Measurements from ENCODE around the gene TOP1. TPM values are rescaled to one million over a fixed set of nuclear protein-coding genes. Genes with fewer than 3 reads are reported as not detected.

TOP1 gene
- total RNA-seq, 3 donors from 2014 or later: 117 to 131 (median 121) TPM

DNA sequence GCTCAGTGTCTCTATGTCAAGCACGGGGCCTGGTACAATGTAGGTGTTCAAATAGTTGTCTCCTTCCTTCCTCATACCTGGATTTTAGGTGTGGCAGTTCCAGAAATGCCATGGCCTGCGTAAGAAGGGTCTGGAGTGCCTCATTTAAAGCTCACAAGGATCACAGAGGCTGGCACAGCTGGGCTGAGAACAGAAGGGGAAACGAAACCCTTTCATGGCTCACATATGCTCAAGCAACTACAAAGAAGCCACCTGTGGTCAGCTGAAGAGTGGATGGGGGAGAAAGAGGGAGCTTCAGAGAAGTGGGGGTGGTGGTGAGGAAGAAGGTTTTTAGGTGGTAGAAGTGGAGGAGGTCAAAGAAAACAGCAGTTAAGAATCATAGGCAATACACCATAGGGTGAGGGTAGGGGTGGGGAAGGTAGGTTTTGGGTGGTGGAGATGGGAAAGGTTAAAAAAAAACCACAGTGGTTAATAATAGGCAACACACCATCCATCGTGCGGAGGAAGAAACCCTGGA is 17.0 kb upstream of the TOP1 start:
- Mint-ChIP-seq H3K9me3 (no peaks in the 10 kb centered on the region), H3K36me3 (ENCODE audit: insufficient read depth) (no peaks in the 10 kb centered on the region), H3K4me3 (no peak overlapping the region), H3K27me3 (ENCODE audit: low read depth) (no peaks in the 10 kb centered on the region), H3K4me1 (ENCODE audit: low read depth) (peaks cover 26% of the 10 kb centered on the region)
- no peak for DNase-seq
- ATAC-seq: peak in 1 of 2 donors; percentile 34

DNA sequence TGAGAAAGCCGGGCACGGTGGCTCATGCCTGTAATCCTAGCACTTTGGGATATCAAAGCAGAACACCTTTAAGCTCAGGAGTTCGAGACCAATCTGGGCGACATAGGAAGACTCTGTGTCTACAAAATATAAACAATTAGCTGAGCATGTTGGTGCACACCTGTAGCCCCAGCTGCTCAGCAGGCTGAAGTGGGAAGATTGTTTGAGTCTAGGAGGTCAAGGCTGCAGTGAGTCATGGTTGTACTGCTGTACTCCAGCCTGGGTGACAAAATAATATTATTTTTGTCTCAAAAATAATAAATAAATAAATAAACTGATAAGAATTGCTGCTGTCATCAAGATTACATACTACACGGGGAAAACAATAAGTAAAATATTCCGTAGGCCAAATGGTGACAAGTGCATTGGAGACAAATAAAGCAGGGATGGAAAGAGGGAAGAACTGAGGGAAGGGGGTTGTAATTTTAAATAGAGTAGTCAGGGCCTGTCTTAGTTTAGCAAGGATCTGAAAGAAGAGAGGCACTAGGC is 14.0 kb upstream of the TOP1 start:
- Mint-ChIP-seq H3K4me3 (no peak overlapping the region), H3K36me3 (ENCODE audit: insufficient read depth) (no peaks in the 10 kb centered on the region), H3K27me3 (ENCODE audit: low read depth) (no peaks in the 10 kb centered on the region), H3K9me3 (no peaks in the 10 kb centered on the region), H3K4me1 (ENCODE audit: low read depth) (peaks cover 15% of the 10 kb centered on the region)
- ATAC-seq (no peak), DNase-seq (no peak)

- ATAC-seq: no peak
- Mint-ChIP-seq H3K4me3 (no peak overlapping the region), H3K36me3 (ENCODE audit: insufficient read depth) (no peaks in the 10 kb centered on the region), H3K4me1 (ENCODE audit: low read depth) (peaks cover 5% of the 10 kb centered on the region), H3K27me3 (ENCODE audit: low read depth) (peaks cover 3% of the 10 kb centered on the region), H3K9me3 (no peaks in the 10 kb centered on the region)
- no peak for DNase-seq
Observed at GRCh38 chr20:41017448-41018042, 11.1 kb upstream of the TOP1 start.

DNA sequence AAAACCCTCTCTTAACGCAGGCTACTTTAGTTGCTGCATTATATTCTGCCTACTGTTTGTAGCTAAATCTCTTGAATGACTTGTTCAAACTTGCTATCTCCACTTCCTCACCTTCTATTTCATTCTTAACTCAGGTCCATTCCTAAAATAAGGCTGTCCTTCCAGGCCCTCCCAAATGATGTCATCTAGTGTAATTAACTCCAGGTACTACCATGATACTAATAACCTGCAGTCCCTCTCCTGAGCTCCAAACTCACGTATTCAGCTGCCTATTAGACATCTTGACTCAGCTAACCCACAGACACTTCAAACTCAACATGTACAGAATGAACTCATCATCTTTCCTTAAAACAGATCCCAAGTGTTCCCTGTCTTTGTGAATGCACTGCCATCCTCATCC is 10.5 kb upstream of the TOP1 start:
- H3K9me3 Mint-ChIP-seq: no peaks in the 10 kb centered on the region
- no peak overlapping the region for H3K4me3 Mint-ChIP-seq
- H3K27me3 Mint-ChIP-seq (ENCODE audit: low read depth): peaks cover 3% of the 10 kb centered on the region
- DNase-seq (no peak), ATAC-seq (no peak)
- H3K36me3 Mint-ChIP-seq (ENCODE audit: insufficient read depth): no peaks in the 10 kb centered on the region
- no peaks in the 10 kb centered on the region for H3K4me1 Mint-ChIP-seq (ENCODE audit: low read depth)

DNA sequence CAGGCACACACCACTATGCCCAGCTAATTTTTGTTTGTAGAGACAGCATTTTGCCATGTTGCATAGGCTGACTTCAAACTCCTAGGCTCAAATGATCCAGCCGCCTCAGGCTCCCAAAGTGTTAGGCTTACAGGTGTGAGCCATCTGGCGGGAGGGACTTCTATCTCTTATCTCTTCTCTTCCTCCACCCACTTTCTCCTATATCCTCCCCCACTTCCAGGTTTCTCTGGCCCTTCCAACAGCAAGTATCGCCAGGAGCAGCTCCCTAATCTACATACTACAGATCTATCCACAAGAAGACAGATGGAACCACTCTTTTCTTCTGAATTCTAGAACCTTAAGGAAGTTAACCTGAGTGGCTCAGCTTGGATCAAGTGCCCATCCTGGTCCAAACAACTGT is 5.1 kb upstream of the TOP1 start:
- Mint-ChIP-seq H3K9me3 (no peaks in the 10 kb centered on the region), H3K4me3 (no peak overlapping the region)

GRCh38 chr20:41027366-41027765 is 1.3 kb upstream of the TOP1 start:
- no peak for ATAC-seq
- no peaks in the 10 kb centered on the region for H3K27me3 Mint-ChIP-seq (ENCODE audit: low read depth)

More for the DNA sequence above, 5.1 kb upstream of the TOP1 start:
- H3K4me1 Mint-ChIP-seq (ENCODE audit: low read depth): peaks cover 12% of the 10 kb centered on the region
- H3K36me3 Mint-ChIP-seq (ENCODE audit: insufficient read depth): no peaks in the 10 kb centered on the region
- H3K27me3 Mint-ChIP-seq (ENCODE audit: low read depth): peaks cover 3% of the 10 kb centered on the region
- ATAC-seq (no peak), DNase-seq (no peak)

DNA sequence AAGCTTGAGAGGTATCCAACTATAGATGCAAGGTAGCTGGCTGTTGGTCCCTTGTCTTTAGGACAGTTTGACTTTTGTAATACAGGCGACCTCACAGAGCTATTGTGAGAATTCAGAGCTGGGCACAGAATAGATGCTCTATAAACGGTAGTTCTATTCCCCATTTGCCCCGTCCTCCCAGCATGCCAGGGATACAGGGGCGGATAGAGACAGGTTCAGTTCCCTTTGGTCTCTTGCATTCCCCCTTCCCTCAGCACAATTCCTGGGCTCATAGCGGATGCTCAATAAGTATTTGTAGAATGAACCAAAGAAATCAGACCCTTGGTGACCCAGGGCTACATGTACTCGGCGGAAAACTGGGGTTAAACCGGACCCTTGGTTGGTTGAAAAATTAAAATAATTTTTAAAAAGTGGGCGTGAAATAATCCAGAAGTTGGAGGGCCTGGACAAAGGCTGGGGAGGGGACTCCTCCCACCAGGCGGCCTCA is 707 bp upstream of the TOP1 start:
- peaks cover 27% of the 10 kb centered on the region for H3K36me3 Mint-ChIP-seq (ENCODE audit: insufficient read depth)
- peak overlapping the region; percentile 89 for H3K4me3 Mint-ChIP-seq
- H3K4me1 Mint-ChIP-seq (ENCODE audit: low read depth): peaks cover 41% of the 10 kb centered on the region
- ATAC-seq (no peak), DNase-seq (no peak)
- H3K27me3 Mint-ChIP-seq (ENCODE audit: low read depth): no peaks in the 10 kb centered on the region
- H3K9me3 Mint-ChIP-seq: no peaks in the 10 kb centered on the region

More at GRCh38 chr20:41027366-41027765, 1.3 kb upstream of the TOP1 start:
- Mint-ChIP-seq H3K4me1 (ENCODE audit: low read depth) (peaks cover 36% of the 10 kb centered on the region), H3K36me3 (ENCODE audit: insufficient read depth) (peaks cover 22% of the 10 kb centered on the region), H3K9me3 (no peaks in the 10 kb centered on the region), H3K4me3 (peak overlapping the region; percentile 89)
- DNase-seq: no peak

- no peaks in the 10 kb centered on the region for H3K27me3 Mint-ChIP-seq (ENCODE audit: low read depth)
- H3K9me3 Mint-ChIP-seq: no peaks in the 10 kb centered on the region
- H3K4me1 Mint-ChIP-seq (ENCODE audit: low read depth): peaks cover 55% of the 10 kb centered on the region
- peaks cover 37% of the 10 kb centered on the region for H3K36me3 Mint-ChIP-seq (ENCODE audit: insufficient read depth)
- H3K4me3 Mint-ChIP-seq: peak overlapping the region; percentile 92
- ATAC-seq (peak; percentile 25 to 29), DNase-seq (no peak)
Observed at GRCh38 chr20:41029150-41029901, 704 bp downstream of the TOP1 start.

DNA sequence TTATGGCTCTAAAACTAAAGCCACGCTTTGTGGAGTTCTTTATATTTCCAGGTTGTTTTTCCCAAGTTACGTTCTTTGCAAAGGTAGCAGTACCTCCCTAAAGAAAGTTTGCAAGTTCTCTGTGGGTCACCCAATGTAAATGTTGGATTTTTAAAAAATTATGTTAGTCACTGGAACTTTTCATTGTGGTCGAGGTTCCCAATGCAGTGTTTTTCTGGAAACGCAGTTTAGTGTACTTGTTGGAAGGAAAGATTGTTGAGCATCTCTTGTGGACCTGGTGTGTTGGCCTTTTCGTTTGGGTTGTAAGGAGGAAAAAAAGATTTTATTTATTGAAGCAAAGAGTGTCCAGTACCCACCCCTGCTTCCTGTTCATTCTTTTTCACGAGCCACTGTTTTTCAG is 1.4 kb downstream of the TOP1 start:
- no peaks in the 10 kb centered on the region for H3K27me3 Mint-ChIP-seq (ENCODE audit: low read depth)

GRCh38 chr20:41030531-41031242 is 2.1 kb downstream of the TOP1 start:
- Mint-ChIP-seq H3K4me3 (peak overlapping the region; percentile 92), H3K27me3 (ENCODE audit: low read depth) (no peaks in the 10 kb centered on the region), H3K4me1 (ENCODE audit: low read depth) (peaks cover 69% of the 10 kb centered on the region), H3K9me3 (no peaks in the 10 kb centered on the region), H3K36me3 (ENCODE audit: insufficient read depth) (peaks cover 46% of the 10 kb centered on the region)
- ATAC-seq (no peak), DNase-seq (no peak)

More for the DNA sequence above, 1.4 kb downstream of the TOP1 start:
- DNase-seq: no peak
- Mint-ChIP-seq H3K9me3 (no peaks in the 10 kb centered on the region), H3K4me1 (ENCODE audit: low read depth) (peaks cover 63% of the 10 kb centered on the region), H3K4me3 (peak overlapping the region; percentile 92), H3K36me3 (ENCODE audit: insufficient read depth) (peaks cover 43% of the 10 kb centered on the region)
- no peak for ATAC-seq

DNA sequence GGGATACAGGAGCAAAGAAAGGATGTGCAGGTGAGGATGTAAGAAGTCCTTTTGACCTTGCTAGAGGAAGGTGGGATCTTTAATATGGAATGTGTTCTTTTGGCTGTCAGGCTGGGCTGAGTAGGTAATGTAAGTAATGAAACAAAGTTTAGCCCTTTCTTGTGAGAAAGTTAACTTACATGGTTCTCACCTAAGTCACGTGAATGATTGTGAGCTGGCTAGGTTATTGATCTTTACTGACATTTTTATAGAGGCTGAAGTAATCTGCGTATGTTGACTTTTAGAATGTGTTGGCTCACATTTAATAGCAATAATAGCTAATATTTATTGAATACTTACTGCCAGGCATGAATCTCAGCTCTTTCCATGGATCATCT is 2.6 kb downstream of the TOP1 start:
- Mint-ChIP-seq H3K27me3 (ENCODE audit: low read depth) (no peaks in the 10 kb centered on the region), H3K4me3 (peak overlapping the region; percentile 92), H3K36me3 (ENCODE audit: insufficient read depth) (peaks cover 48% of the 10 kb centered on the region), H3K9me3 (no peaks in the 10 kb centered on the region), H3K4me1 (ENCODE audit: low read depth) (peaks cover 74% of the 10 kb centered on the region)
- ATAC-seq: no peak
- no peak for DNase-seq

DNA sequence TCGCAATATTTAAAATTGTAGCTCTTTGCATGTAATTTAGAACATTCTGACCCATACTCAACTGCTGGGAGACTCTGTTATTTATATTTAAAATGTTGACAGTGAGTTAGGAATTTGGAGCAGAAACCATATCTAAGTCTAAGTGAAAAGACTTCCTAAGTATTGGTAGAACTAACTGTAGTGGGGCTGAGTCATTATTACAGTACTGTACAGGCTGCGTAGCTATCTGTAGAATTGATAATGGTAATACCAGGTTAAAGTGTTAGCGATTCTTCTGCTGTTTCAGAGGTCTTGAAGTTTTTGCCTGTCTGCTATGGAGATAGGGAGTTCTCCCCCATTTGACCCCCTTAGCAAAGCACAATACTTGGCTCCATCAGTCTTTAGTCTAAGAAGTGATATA is 3.6 kb downstream of the TOP1 start:
- DNase-seq (no peak), ATAC-seq (no peak)
- H3K36me3 Mint-ChIP-seq (ENCODE audit: insufficient read depth): peaks cover 51% of the 10 kb centered on the region
- no peaks in the 10 kb centered on the region for H3K27me3 Mint-ChIP-seq (ENCODE audit: low read depth)
- no peaks in the 10 kb centered on the region for H3K9me3 Mint-ChIP-seq
- peak overlapping the region; percentile 92 for H3K4me3 Mint-ChIP-seq
- peaks cover 75% of the 10 kb centered on the region for H3K4me1 Mint-ChIP-seq (ENCODE audit: low read depth)

- no peak for ATAC-seq
- DNase-seq: no peak
- no peaks in the 10 kb centered on the region for H3K27me3 Mint-ChIP-seq (ENCODE audit: low read depth)
- peaks cover 85% of the 10 kb centered on the region for H3K4me1 Mint-ChIP-seq (ENCODE audit: low read depth)
- H3K9me3 Mint-ChIP-seq: no peaks in the 10 kb centered on the region
- H3K36me3 Mint-ChIP-seq (ENCODE audit: insufficient read depth): peaks cover 56% of the 10 kb centered on the region
- H3K4me3 Mint-ChIP-seq: no peak overlapping the region
Observed at GRCh38 chr20:41034239-41034638, 5.6 kb downstream of the TOP1 start.

DNA sequence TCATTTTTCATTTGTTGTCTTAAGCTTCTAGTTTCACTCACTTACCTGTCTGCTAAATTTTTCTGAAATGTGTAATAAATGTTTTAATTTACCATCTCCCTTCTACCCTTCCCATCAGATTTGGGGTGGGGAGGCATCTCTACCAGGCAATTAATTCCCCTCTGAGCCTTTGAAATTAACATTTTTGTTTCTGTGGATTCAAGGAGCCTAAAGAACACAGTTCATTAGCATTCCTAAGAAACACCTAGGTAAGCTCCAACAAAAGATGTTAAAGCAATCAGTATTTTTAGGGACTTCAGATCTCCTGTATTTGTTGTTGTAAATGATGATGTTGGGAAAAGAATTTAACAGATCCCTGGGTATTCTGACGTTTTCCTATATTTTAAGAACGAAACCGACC is 6.6 kb downstream of the TOP1 start:
- Mint-ChIP-seq H3K4me1 (ENCODE audit: low read depth) (peaks cover 91% of the 10 kb centered on the region), H3K36me3 (ENCODE audit: insufficient read depth) (peaks cover 55% of the 10 kb centered on the region), H3K9me3 (no peaks in the 10 kb centered on the region), H3K4me3 (no peak overlapping the region), H3K27me3 (ENCODE audit: low read depth) (no peaks in the 10 kb centered on the region)
- ATAC-seq (no peak), DNase-seq (no peak)

Data from activated T-cell treated with anti-CD3 and anti-CD28 coated beads, Interleukin-2, amount 50 U/mL, for 4 hours (primary cell).